Measurements from ENCODE around the gene MUC20. TPM values are rescaled to one million over a fixed set of nuclear protein-coding genes. Genes with fewer than 3 reads are reported as not detected.

MUC20 gene
- total and polyA plus RNA-seq, 9 of the 15 experiments (the other 6 are each of a cell fraction or from before 2014, with no cell fraction given): 0.03 to 0.23 (median 0.15) TPM; not detected in 3

GRCh38 chr3:195714380-195715011 lies 6.3 kb upstream of the MUC20 start (continued):
- TF ChIP-seq MLLT1 (IDR thresholded peaks at IDR 0.05) (no peak), NBN (IDR thresholded peaks at IDR 0.05; ENCODE audit: low read depth) (no peak), ZNF639 (CRISPR knock-in tag; conservative IDR thresholded peaks at IDR 0.05 in 1 of 2, IDR thresholded peaks at IDR 0.05 in 1 of 2) (no peak), ZBTB9 (CRISPR knock-in tag; IDR thresholded peaks at IDR 0.05) (no peak), ZNF644 (tag; IDR thresholded peaks at IDR 0.05; ENCODE audit: low read depth) (no peak), ZNF449 (CRISPR knock-in tag; IDR thresholded peaks at IDR 0.05) (no peak), NFIX (CRISPR knock-in tag; IDR thresholded peaks at IDR 0.05; ENCODE audit: low read depth) (no peak), IRF9 (tag; IDR thresholded peaks at IDR 0.05) (peak; percentile 41; the same call in 1 of the 2 replicates), TOE1 (IDR thresholded peaks at IDR 0.05; ENCODE audit: borderline replicate concordance) (no peak), TOE1 (CRISPR knock-in tag; IDR thresholded peaks at IDR 0.05; ENCODE audit: borderline replicate concordance, low read depth) (0 out of 2 replicates have a peak, but pooled peaks have one; percentile 77), TEAD4 (IDR thresholded peaks at IDR 0.05; ENCODE audit: low read length) (no peak), TEAD4 (CRISPR knock-in tag; IDR thresholded peaks at IDR 0.05; ENCODE audit: borderline replicate concordance) (0 out of 2 replicates have a peak, but pooled peaks have one; percentile 9), PREB (CRISPR knock-in tag; IDR thresholded peaks at IDR 0.05) (no peak), MAFK (IDR thresholded peaks at IDR 0.05; ENCODE audit: low read length) (no peak), ZKSCAN8 (CRISPR knock-in tag; IDR thresholded peaks at IDR 0.05) (no peak), NFRKB (IDR thresholded peaks at IDR 0.05; ENCODE audit: low read depth) (no peak)
